ENCODE measurements around the gene VGLL4. TPM values are rescaled to one million over a fixed set of nuclear protein-coding genes. Genes with fewer than 3 reads are reported as not detected.
"Not testable (repeated sequence)": the region's sequence is repeated elsewhere in the genome, so short reads cannot be mapped to it uniquely, and the experiment has no call there.

The VGLL4 gene
- total RNA-seq, 1 experiment from 2014 or later = 43.0 TPM

GRCh38 chr3:11690863-11691766, 47.4 kb upstream of the VGLL4 start:
- Mint-ChIP-seq H3K27ac (peak overlapping the region; percentile 89), H3K4me3 (no peak overlapping the region), H3K27me3 (ENCODE audit: low read depth) (no peaks in the 10 kb centered on the region), H3K9me3 (no peaks in the 10 kb centered on the region), H3K4me1 (peaks cover 34% of the 10 kb centered on the region), H3K36me3 (no peaks in the 10 kb centered on the region)
- ChIA-PET CTCF (interaction anchor here (0.6 to 1.4 kb wide), 5 partner anchors 8 to 355 kb away, joined by 3 to 7 read pairs (median 5); no protein-coding TSS in a partner anchor), POLR2A (no interaction called here)
- peak; percentile 41 for ATAC-seq
- TF ChIP-seq NFE2L1 (CRISPR knock-in tag; IDR thresholded peaks at IDR 0.05) (no peak), FOXK1 (CRISPR knock-in tag; IDR thresholded peaks at IDR 0.05) (no peak), FOXJ3 (CRISPR knock-in tag; IDR thresholded peaks at IDR 0.05; ENCODE audit: borderline replicate concordance) (no peak), RELA (CRISPR knock-in tag; IDR thresholded peaks at IDR 0.05; ENCODE audit: borderline replicate concordance) (no peak), MYBL2 (CRISPR knock-in tag; IDR thresholded peaks at IDR 0.05) (no peak), ETV6 (CRISPR knock-in tag; IDR thresholded peaks at IDR 0.05) (no peak), TEAD1 (CRISPR knock-in tag; IDR thresholded peaks at IDR 0.05) (no peak), ZNF396 (CRISPR knock-in tag; IDR thresholded peaks at IDR 0.05; ENCODE audit: borderline replicate concordance) (no peak), PRRX2 (CRISPR knock-in tag; IDR thresholded peaks at IDR 0.05) (no peak), ATF2 (CRISPR knock-in tag; IDR thresholded peaks at IDR 0.05; ENCODE audit: borderline replicate concordance, low read depth) (no peak)
- TF ChIP-seq, protein P1, sequence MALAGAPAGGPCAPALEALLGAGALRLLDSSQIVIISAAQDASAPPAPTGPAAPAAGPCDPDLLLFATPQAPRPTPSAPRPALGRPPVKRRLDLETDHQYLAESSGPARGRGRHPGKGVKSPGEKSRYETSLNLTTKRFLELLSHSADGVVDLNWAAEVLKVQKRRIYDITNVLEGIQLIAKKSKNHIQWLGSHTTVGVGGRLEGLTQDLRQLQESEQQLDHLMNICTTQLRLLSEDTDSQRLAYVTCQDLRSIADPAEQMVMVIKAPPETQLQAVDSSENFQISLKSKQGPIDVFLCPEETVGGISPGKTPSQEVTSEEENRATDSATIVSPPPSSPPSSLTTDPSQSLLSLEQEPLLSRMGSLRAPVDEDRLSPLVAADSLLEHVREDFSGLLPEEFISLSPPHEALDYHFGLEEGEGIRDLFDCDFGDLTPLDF (CRISPR knock-in tag; IDR thresholded peaks at IDR 0.05) = no peak
- TF ChIP-seq, protein P2, sequence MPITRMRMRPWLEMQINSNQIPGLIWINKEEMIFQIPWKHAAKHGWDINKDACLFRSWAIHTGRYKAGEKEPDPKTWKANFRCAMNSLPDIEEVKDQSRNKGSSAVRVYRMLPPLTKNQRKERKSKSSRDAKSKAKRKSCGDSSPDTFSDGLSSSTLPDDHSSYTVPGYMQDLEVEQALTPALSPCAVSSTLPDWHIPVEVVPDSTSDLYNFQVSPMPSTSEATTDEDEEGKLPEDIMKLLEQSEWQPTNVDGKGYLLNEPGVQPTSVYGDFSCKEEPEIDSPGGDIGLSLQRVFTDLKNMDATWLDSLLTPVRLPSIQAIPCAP (CRISPR knock-in tag; IDR thresholded peaks at IDR 0.05) = no peak
- TF ChIP-seq, protein P3, sequence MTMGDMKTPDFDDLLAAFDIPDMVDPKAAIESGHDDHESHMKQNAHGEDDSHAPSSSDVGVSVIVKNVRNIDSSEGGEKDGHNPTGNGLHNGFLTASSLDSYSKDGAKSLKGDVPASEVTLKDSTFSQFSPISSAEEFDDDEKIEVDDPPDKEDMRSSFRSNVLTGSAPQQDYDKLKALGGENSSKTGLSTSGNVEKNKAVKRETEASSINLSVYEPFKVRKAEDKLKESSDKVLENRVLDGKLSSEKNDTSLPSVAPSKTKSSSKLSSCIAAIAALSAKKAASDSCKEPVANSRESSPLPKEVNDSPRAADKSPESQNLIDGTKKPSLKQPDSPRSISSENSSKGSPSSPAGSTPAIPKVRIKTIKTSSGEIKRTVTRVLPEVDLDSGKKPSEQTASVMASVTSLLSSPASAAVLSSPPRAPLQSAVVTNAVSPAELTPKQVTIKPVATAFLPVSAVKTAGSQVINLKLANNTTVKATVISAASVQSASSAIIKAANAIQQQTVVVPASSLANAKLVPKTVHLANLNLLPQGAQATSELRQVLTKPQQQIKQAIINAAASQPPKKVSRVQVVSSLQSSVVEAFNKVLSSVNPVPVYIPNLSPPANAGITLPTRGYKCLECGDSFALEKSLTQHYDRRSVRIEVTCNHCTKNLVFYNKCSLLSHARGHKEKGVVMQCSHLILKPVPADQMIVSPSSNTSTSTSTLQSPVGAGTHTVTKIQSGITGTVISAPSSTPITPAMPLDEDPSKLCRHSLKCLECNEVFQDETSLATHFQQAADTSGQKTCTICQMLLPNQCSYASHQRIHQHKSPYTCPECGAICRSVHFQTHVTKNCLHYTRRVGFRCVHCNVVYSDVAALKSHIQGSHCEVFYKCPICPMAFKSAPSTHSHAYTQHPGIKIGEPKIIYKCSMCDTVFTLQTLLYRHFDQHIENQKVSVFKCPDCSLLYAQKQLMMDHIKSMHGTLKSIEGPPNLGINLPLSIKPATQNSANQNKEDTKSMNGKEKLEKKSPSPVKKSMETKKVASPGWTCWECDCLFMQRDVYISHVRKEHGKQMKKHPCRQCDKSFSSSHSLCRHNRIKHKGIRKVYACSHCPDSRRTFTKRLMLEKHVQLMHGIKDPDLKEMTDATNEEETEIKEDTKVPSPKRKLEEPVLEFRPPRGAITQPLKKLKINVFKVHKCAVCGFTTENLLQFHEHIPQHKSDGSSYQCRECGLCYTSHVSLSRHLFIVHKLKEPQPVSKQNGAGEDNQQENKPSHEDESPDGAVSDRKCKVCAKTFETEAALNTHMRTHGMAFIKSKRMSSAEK (CRISPR knock-in tag; IDR thresholded peaks at IDR 0.05; ENCODE audit: borderline replicate concordance) = no peak
- no peak for DNase-seq (ENCODE audit: low spot score)

DNA sequence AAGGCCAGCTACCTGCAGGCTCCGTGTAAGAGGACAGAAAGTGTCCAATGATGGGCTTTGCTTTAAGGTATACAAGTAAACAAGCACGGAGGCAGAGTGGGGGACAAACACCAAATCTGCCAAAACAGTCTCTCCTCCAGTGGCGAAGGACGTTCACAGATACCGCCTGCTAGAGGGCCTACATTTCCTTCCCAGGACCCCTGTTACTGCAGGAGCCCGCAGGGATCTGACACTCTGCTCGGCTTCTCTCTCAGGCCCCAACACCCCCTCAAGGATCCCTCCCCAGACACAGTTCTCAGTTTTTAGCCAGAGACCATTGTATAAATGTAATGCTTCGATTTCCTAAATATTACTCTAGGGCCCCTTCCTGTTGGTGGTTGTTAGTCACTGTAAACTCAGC, 46.0 kb upstream of the VGLL4 start:
- Mint-ChIP-seq H3K27me3 (ENCODE audit: low read depth) (no peaks in the 10 kb centered on the region), H3K27ac (peak overlapping the region; percentile 83), H3K4me3 (no peak overlapping the region), H3K36me3 (no peaks in the 10 kb centered on the region), H3K4me1 (peaks cover 34% of the 10 kb centered on the region), H3K9me3 (no peaks in the 10 kb centered on the region)
- DNase-seq (ENCODE audit: low spot score) (no peak), ATAC-seq (peak; percentile 56)
- CTCF ChIA-PET = no interaction called here
- TF ChIP-seq SMAD3 (CRISPR knock-in tag; IDR thresholded peaks at IDR 0.05; ENCODE audit: borderline replicate concordance) (no peak), PRRX2 (CRISPR knock-in tag; IDR thresholded peaks at IDR 0.05) (no peak), ZNF671 (CRISPR knock-in tag; IDR thresholded peaks at IDR 0.05) (no peak), HMGA2 (CRISPR knock-in tag; IDR thresholded peaks at IDR 0.05) (no peak), KAT7 (CRISPR knock-in tag; IDR thresholded peaks at IDR 0.05; ENCODE audit: borderline replicate concordance) (no peak), ATF1 (CRISPR knock-in tag; IDR thresholded peaks at IDR 0.05) (no peak), CDX4 (CRISPR knock-in tag; IDR thresholded peaks at IDR 0.05; ENCODE audit: borderline replicate concordance) (no peak)
- POLR2A ChIA-PET = no interaction called here

- H3K4me1 Mint-ChIP-seq; H3K9me3 Mint-ChIP-seq; H3K27me3 Mint-ChIP-seq (ENCODE audit: low read depth); H3K27ac Mint-ChIP-seq; ATAC-seq; H3K36me3 Mint-ChIP-seq; DNase-seq (ENCODE audit: low spot score); CTCF ChIA-PET; POLR2A ChIA-PET; H3K4me3 Mint-ChIP-seq: not testable (repeated sequence)
Observed at GRCh38 chr3:11684980-11685379, 41.3 kb upstream of the VGLL4 start.

Measured in WTC11 (cell line).